ENCODE results near the gene SLC25A13.

DNA sequence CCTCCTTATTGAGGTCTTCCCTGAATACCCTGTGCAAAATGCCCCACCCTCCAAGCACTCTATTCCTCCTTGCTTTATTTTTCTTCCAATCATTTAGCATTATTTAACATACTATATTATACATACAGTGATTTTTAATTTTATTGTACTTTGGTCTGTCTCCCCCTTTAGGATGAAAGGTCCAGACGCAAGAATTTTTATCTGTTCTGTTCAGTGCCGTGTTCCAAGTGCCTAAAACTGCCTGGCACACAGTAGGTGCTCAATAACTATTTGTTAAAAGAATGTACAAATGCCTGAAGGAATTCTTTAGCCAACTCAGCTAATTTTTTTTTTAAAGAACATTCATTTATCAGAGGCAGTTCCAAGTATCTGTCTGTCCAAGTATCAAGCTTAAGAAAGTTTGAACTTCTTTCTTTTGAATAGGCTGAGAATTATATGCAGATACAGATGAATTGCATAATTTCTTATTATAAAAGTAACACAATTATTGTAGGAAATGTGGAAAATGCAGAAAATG is 34.1 kb upstream of the SLC25A13 start:
- TF ChIP-seq, protein P1, sequence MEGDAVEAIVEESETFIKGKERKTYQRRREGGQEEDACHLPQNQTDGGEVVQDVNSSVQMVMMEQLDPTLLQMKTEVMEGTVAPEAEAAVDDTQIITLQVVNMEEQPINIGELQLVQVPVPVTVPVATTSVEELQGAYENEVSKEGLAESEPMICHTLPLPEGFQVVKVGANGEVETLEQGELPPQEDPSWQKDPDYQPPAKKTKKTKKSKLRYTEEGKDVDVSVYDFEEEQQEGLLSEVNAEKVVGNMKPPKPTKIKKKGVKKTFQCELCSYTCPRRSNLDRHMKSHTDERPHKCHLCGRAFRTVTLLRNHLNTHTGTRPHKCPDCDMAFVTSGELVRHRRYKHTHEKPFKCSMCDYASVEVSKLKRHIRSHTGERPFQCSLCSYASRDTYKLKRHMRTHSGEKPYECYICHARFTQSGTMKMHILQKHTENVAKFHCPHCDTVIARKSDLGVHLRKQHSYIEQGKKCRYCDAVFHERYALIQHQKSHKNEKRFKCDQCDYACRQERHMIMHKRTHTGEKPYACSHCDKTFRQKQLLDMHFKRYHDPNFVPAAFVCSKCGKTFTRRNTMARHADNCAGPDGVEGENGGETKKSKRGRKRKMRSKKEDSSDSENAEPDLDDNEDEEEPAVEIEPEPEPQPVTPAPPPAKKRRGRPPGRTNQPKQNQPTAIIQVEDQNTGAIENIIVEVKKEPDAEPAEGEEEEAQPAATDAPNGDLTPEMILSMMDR (IDR thresholded peaks at IDR 0.05; ENCODE audit: low read length): no peak
- no peak for TF ChIP-seq EZH2 (optimal IDR thresholded peaks at IDR 0.05; ENCODE audit: low read depth, low read length)

All from MM.1S (cell line).